H9 (cell line): ENCODE results near the gene MSI2. TPM values are rescaled to one million over a fixed set of nuclear protein-coding genes. Genes with fewer than 3 reads are reported as not detected.
A peak's percentile ranks its signal among the peaks of the same experiment; 100 is the strongest.

Experiments used
- DNase-seq: peaks from one replicate; pipeline ENCODE4 v3.0.0-alpha.2; 2017
- H2AFZ ChIP-seq: one replicate; pipeline ENCODE4 v1.6.1; 2013; ENCODE audit warnings: mild to moderate bottlenecking, low read length, control low read depth, moderate library complexity
- H2AK5ac ChIP-seq: 2 replicates; pipeline ENCODE4 v1.6.1; 2013; ENCODE audit warnings: low read length, control low read depth, mixed read lengths; ENCODE audit not compliant: insufficient read length
- H2BK120ac ChIP-seq: one replicate; pipeline ENCODE4 v1.6.1; 2013; ENCODE audit warnings: low read depth, mild to moderate bottlenecking, low read length, control low read depth, inconsistent platforms; ENCODE audit not compliant: poor library complexity, severe bottlenecking
- H2BK12ac ChIP-seq: 2 replicates; pipeline ENCODE4 v1.6.1; 2013; ENCODE audit warnings: low read length, control low read depth, mixed read lengths, low read depth; ENCODE audit not compliant: insufficient read length
- H2BK15ac ChIP-seq: 2 replicates; pipeline ENCODE4 v1.6.1; 2013; ENCODE audit warnings: low read depth, low read length, control low read depth
- H2BK20ac ChIP-seq: one replicate; pipeline ENCODE4 v1.6.1; 2013; ENCODE audit warnings: low read depth, mild to moderate bottlenecking, low read length, control low read depth, inconsistent platforms; ENCODE audit not compliant: poor library complexity, severe bottlenecking
- H2BK5ac ChIP-seq: 2 replicates; pipeline ENCODE4 v1.6.1; 2013; ENCODE audit warnings: low read length, control low read depth, mixed read lengths; ENCODE audit not compliant: insufficient read length
- H3K14ac ChIP-seq: 2 replicates; pipeline ENCODE4 v1.6.1; 2013; ENCODE audit warnings: low read length, control low read depth; ENCODE audit not compliant: insufficient read depth
- H3K18ac ChIP-seq: 2 replicates; pipeline ENCODE4 v1.6.1; 2013; ENCODE audit warnings: low read depth, mild to moderate bottlenecking, mixed read lengths, low read length, control low read depth; ENCODE audit not compliant: insufficient read length
- H3K23ac ChIP-seq: 2 replicates; pipeline ENCODE4 v1.6.1; 2013; ENCODE audit warnings: low read length, control low read depth, mixed read lengths, low read depth; ENCODE audit not compliant: insufficient read length
- H3K23me2 ChIP-seq: 2 replicates; pipeline ENCODE4 v1.6.1; 2013; ENCODE audit warnings: low read depth, mild to moderate bottlenecking, mixed read lengths, low read length, control low read depth; ENCODE audit not compliant: insufficient read length, poor library complexity, severe bottlenecking
- H3K27ac ChIP-seq: 2 replicates; pipeline ENCODE4 v1.5.1; 2013; ENCODE audit warnings: low read length, control low read depth, mixed read lengths, low read depth; ENCODE audit not compliant: insufficient read length
- H3K27me3 ChIP-seq: 2 replicates; pipeline ENCODE4 v1.6.1; 2013; ENCODE audit warnings: low read length, control low read depth, inconsistent platforms; ENCODE audit not compliant: insufficient read depth
- H3K4ac ChIP-seq: 2 replicates; pipeline ENCODE4 v1.6.1; 2013; ENCODE audit warnings: low read depth, mild to moderate bottlenecking, control low read depth, inconsistent platforms, low read length, moderate library complexity
- H3K4me1 ChIP-seq: 2 replicates; pipeline ENCODE4 v1.6.1; 2013; ENCODE audit warnings: low read length, control low read depth, inconsistent platforms; ENCODE audit not compliant: insufficient read depth
- H3K4me2 ChIP-seq: 2 replicates; pipeline ENCODE4 v1.6.1; 2013; ENCODE audit warnings: low read length, control low read depth, mixed read lengths; ENCODE audit not compliant: insufficient read length, insufficient read depth
- H3K56ac ChIP-seq: 2 replicates; pipeline ENCODE4 v1.6.1; 2013; ENCODE audit warnings: low read depth, mild to moderate bottlenecking, mixed read lengths, low read length, control low read depth; ENCODE audit not compliant: insufficient read length
- H3K79me1 ChIP-seq: 2 replicates; pipeline ENCODE4 v1.6.1; 2013; ENCODE audit warnings: low read depth, mild to moderate bottlenecking, moderate library complexity, low read length, control low read depth, inconsistent platforms; ENCODE audit not compliant: insufficient read depth, poor library complexity, severe bottlenecking
- H3K79me2 ChIP-seq: 2 replicates; pipeline ENCODE4 v1.6.1; 2013; ENCODE audit warnings: low read length, control low read depth, inconsistent platforms; ENCODE audit not compliant: insufficient read depth
- H3K9ac ChIP-seq: 2 replicates; pipeline ENCODE4 v1.6.1; 2013; ENCODE audit warnings: low read length, control low read depth, mixed read lengths; ENCODE audit not compliant: insufficient read length; ENCODE audit errors: extremely low read depth
- H3K9me3 ChIP-seq: one replicate; pipeline ENCODE4 v1.6.1; 2013; ENCODE audit warnings: low read depth, low read length, inconsistent platforms; ENCODE audit not compliant: control insufficient read depth
- H3T11ph ChIP-seq: one replicate; pipeline ENCODE4 v1.6.1; 2013; ENCODE audit warnings: mild to moderate bottlenecking, low read length, control low read depth, inconsistent platforms
- H4K20me1 ChIP-seq: one replicate; pipeline ENCODE4 v1.6.1; 2013; ENCODE audit not compliant: control insufficient read depth, insufficient read length, insufficient read depth
- H4K5ac ChIP-seq: 2 replicates; pipeline ENCODE4 v1.6.1; 2013; ENCODE audit warnings: low read depth, mild to moderate bottlenecking, mixed read lengths, low read length, control low read depth; ENCODE audit not compliant: insufficient read length
- H4K8ac ChIP-seq: replicated peaks from 2 replicates; pipeline ENCODE4 v1.6.1; 2013; ENCODE audit warnings: low read length, control low read depth, mixed read lengths, low read depth; ENCODE audit not compliant: insufficient read length
- H4K91ac ChIP-seq: 2 replicates; pipeline ENCODE4 v1.6.1; 2013; ENCODE audit warnings: low read depth, mild to moderate bottlenecking, moderate library complexity, mixed read lengths, low read length, control low read depth; ENCODE audit not compliant: insufficient read length
- H3K27ac Mint-ChIP-seq, 3 experiments: 2 replicates in 2 of 3; 3 replicates in 1 of 3; pipeline ENCODE4 v1.8.0; 2020 to 2021; ENCODE audit warnings: mixed read lengths in 3 of 3, mild to moderate bottlenecking in 1 of 3, moderate library complexity in 1 of 3
- H3K27me3 Mint-ChIP-seq: 2 replicates; pipeline ENCODE4 v1.8.0; 2021; ENCODE audit warnings: low read depth, mild to moderate bottlenecking, moderate library complexity, mixed read lengths
- H3K36me3 Mint-ChIP-seq, 3 experiments: 2 replicates in 2 of 3; 3 replicates in 1 of 3; pipeline ENCODE4 v1.8.0; 2020 to 2021; ENCODE audit warnings: low read depth in 3 of 3, mixed read lengths in 3 of 3; ENCODE audit not compliant: insufficient read depth in 1 of 3
- H3K4me1 Mint-ChIP-seq, 2 experiments: 2 replicates each; pipeline ENCODE4 v1.8.0; 2020; ENCODE audit warnings: mixed read lengths in 2 of 2
- H3K4me3 Mint-ChIP-seq, 2 experiments: 2 replicates in 1 of 2; 3 replicates in 1 of 2; pipeline ENCODE4 v1.8.0; 2020 to 2021; ENCODE audit warnings: mild to moderate bottlenecking in 2 of 2, mixed read lengths in 2 of 2, moderate library complexity in 1 of 2
- H3K9me3 Mint-ChIP-seq, 2 experiments: 2 replicates in 1 of 2; 3 replicates in 1 of 2; pipeline ENCODE4 v1.8.0; 2020; ENCODE audit warnings: mild to moderate bottlenecking in 2 of 2, mixed read lengths in 2 of 2, moderate library complexity in 1 of 2
- CTCF ChIP-seq: fragments of 200-600 bp; sonication (generic); conservative IDR thresholded peaks from 3 replicates; pipeline ENCODE4 v1.8.0; 2021; ENCODE audit warnings: antibody characterized with exemption, mild to moderate bottlenecking
- whole genome bisulfite sequencing: extraction: QIAGEN DNeasy Blood & Tissue Kit; methylation state at CpG from one replicate; pipeline ENCODE4 v1.1.7; 2013; ENCODE audit warnings: missing lambda C conversion rate, low lambda C conversion rate, mixed read lengths; ENCODE audit not compliant: insufficient read length; ENCODE audit errors: extremely low coverage; 5-methylcytosine and 5-hydroxymethylcytosine counted together
- total RNA-seq: library from RNA; stranded (reverse); gene quantifications from 2 replicates; pipeline ENCODE4 v1.2.1, GENCODE V29; 2021

MSI2 gene
- total RNA-seq, 1 experiment from 2014 or later, result 98.5 TPM

- no peaks in the 10 kb centered on the region; the same call in 1 of the 2 replicates for H3K27me3 Mint-ChIP-seq
- Histone ChIP-seq H3K23ac (no peak overlapping the region), H3K79me2 (no peaks in the 10 kb centered on the region), H3K4me1 (peaks cover 5% of the 10 kb centered on the region; the same call in 1 of the 2 replicates), H2BK5ac (no peak overlapping the region), H3K56ac (no peak overlapping the region), H3K27ac (no peak overlapping the region), H3K14ac (no peak overlapping the region), H3K23me2 (no peaks in the 10 kb centered on the region), H4K91ac (no peak overlapping the region), H3K18ac (no peak overlapping the region), H2AFZ (no peak overlapping the region), H4K5ac (no peak overlapping the region), H3K4ac (no peak overlapping the region), H2BK20ac (no peak overlapping the region), H3K27me3 (no peaks in the 10 kb centered on the region), H2BK120ac (no peak overlapping the region), H2AK5ac (no peak overlapping the region), H3K9me3 (no peaks in the 10 kb centered on the region), H2BK12ac (no peak overlapping the region), H3T11ph (no peak overlapping the region), H2BK15ac (no peak overlapping the region), H4K8ac (no peak overlapping the region), H3K9ac (no peak overlapping the region), H3K4me2 (no peak overlapping the region), H4K20me1 (no peaks in the 10 kb centered on the region), H3K79me1 (no peaks in the 10 kb centered on the region)
- peak; percentile 77 for DNase-seq
- H3K27ac Mint-ChIP-seq, result peak overlapping the region in 2 of 3 experiments; percentile 22 to 70; a peak in 5 of 7 replicates
- peaks cover 59 to 65% of the 10 kb centered on the region in 2 experiments for H3K4me1 Mint-ChIP-seq
- no peak for TF ChIP-seq CTCF
- H3K9me3 Mint-ChIP-seq, result peaks cover 4 to 5% of the 10 kb centered on the region in 2 experiments; a peak in 3 of 5 replicates
- H3K36me3 Mint-ChIP-seq, result peaks cover 14 to 21% (median 16%) of the 10 kb centered on the region in 3 experiments
- no CpG with 5 or more reads among the region's 12 CpGs for WGBS
- H3K4me3 Mint-ChIP-seq, result no peak overlapping the region
Measured at GRCh38 chr17:57612202-57613071, 356.1 kb downstream of the MSI2 start.
